Stimulated activated CD4-positive, alpha-beta T cell treated with anti-CD3 and anti-CD28 coated beads, Interleukin-15, amount 100 ng/mL, for 48 hours (primary cell): ENCODE results near the gene FLVCR1.
"Not testable (repeated sequence)": the region's sequence is repeated elsewhere in the genome, so short reads cannot be mapped to it uniquely, and the experiment has no call there.

Experiments used
- DNase-seq, 2 donors: peaks; one replicate each; pipeline ENCODE4 v3.0.0-alpha.2; 2020; ENCODE audit warnings: low read depth in 2 of 2

Gene FLVCR1

GRCh38 chr1:212860713-212861581 lies 2.9 kb downstream of the FLVCR1 start:
- no peak for DNase-seq

GRCh38 chr1:212862111-212862690 lies 4.1 kb downstream of the FLVCR1 start:
- DNase-seq, result no peak

GRCh38 chr1:212863345-212863744 lies 5.3 kb downstream of the FLVCR1 start:
- DNase-seq, result not testable (repeated sequence)

GRCh38 chr1:212864201-212864600 lies 6.1 kb downstream of the FLVCR1 start:
- DNase-seq, result no peak

GRCh38 chr1:212867192-212867591 lies 9.1 kb downstream of the FLVCR1 start:
- no peak for DNase-seq

- no peak for DNase-seq
These were observed 13.9 kb downstream of the FLVCR1 start for GRCh38 chr1:212871976-212872375.

GRCh38 chr1:212873518-212873917 lies 15.4 kb downstream of the FLVCR1 start:
- no peak for DNase-seq

GRCh38 chr1:212878418-212878817 lies 20.3 kb downstream of the FLVCR1 start:
- DNase-seq, result no peak

GRCh38 chr1:212879947-212880690 lies 22.0 kb downstream of the FLVCR1 start:
- DNase-seq, result no peak

- DNase-seq, result no peak
These were observed 26.5 kb downstream of the FLVCR1 start for GRCh38 chr1:212884592-212884991.

- DNase-seq, result no peak
These were observed 34.0 kb downstream of the FLVCR1 start for GRCh38 chr1:212892108-212892507.

GRCh38 chr1:212899845-212900244 lies 41.8 kb downstream of the FLVCR1 start:
- DNase-seq, result no peak

- DNase-seq, result no peak
These were observed 43.2 kb downstream of the FLVCR1 start for GRCh38 chr1:212901290-212901689.

- DNase-seq, result no peak
These were observed 44.0 kb downstream of the FLVCR1 start for GRCh38 chr1:212902054-212902453.

- no peak for DNase-seq
These were observed 45.6 kb downstream of the FLVCR1 start for GRCh38 chr1:212903664-212904063.

- not testable (repeated sequence) for DNase-seq
These were observed 50.0 kb downstream of the FLVCR1 start for GRCh38 chr1:212908071-212908470.

GRCh38 chr1:212908971-212909370 lies 50.9 kb downstream of the FLVCR1 start:
- no peak for DNase-seq

GRCh38 chr1:212909652-212910063 lies 51.6 kb downstream of the FLVCR1 start:
- DNase-seq, result no peak

GRCh38 chr1:212910213-212910612 lies 52.1 kb downstream of the FLVCR1 start:
- not testable (repeated sequence) for DNase-seq

GRCh38 chr1:212913638-212914037 lies 55.6 kb downstream of the FLVCR1 start:
- not testable (repeated sequence) for DNase-seq

- not testable (repeated sequence) for DNase-seq
These were observed 56.0 kb downstream of the FLVCR1 start for GRCh38 chr1:212914110-212914509.

- DNase-seq, result no peak
These were observed 56.7 kb downstream of the FLVCR1 start for GRCh38 chr1:212914789-212915188.
